GM23338 (cell line): Measurements from ENCODE around the gene AXIN1. TPM values are rescaled to one million over a fixed set of nuclear protein-coding genes. Genes with fewer than 3 reads are reported as not detected.

Source experiments
- ATAC-seq: fragments of 200-7000 bp; cut with Tn5 transposase; 3 replicates; pipeline ENCODE4 v1.9.1; 2020
- DNase-seq: peaks from one replicate; pipeline ENCODE4 v3.0.0-alpha.2; 2015; ENCODE audit warnings: low spot score
- H2AFZ ChIP-seq: fragments of 200-600 bp; sonication (generic); 2 replicates; pipeline ENCODE4 v1.8.0; 2016; ENCODE audit warnings: antibody characterized with exemption, mild to moderate bottlenecking, moderate library complexity
- H3F3A ChIP-seq: fragments of 200-600 bp; sonication (generic); replicated peaks from 2 replicates; pipeline ENCODE4 v1.8.0; 2017; ENCODE audit warnings: antibody characterized with exemption, mixed run types, low read depth
- H3K27ac ChIP-seq: fragments of 200-600 bp; sonication (generic); 2 replicates; pipeline ENCODE4 v1.6.1; 2016; ENCODE audit warnings: low read depth
- H3K27me3 ChIP-seq: fragments of 200-600 bp; sonication (generic); 2 replicates; pipeline ENCODE4 v1.8.0; 2016; ENCODE audit warnings: mild to moderate bottlenecking, mixed run types, moderate library complexity; ENCODE audit not compliant: insufficient read depth
- H3K36me3 ChIP-seq: fragments of 200-600 bp; sonication (generic); 2 replicates; pipeline ENCODE4 v1.8.0; 2016; ENCODE audit warnings: mild to moderate bottlenecking; ENCODE audit not compliant: insufficient read depth
- H3K4me1 ChIP-seq: fragments of 200-600 bp; sonication (generic); 2 replicates; pipeline ENCODE4 v1.8.0; 2016; ENCODE audit warnings: mild to moderate bottlenecking, moderate library complexity; ENCODE audit not compliant: insufficient read depth
- H3K4me2 ChIP-seq: fragments of 200-600 bp; sonication (generic); 2 replicates; pipeline ENCODE4 v1.7.1; 2017; ENCODE audit warnings: mixed run types
- H3K4me3 ChIP-seq: fragments of 200-600 bp; sonication (generic); 2 replicates; pipeline ENCODE4 v1.6.1; 2016; ENCODE audit warnings: mixed run types
- H3K79me2 ChIP-seq: fragments of 200-600 bp; sonication (generic); replicated peaks from 2 replicates; pipeline ENCODE4 v1.8.0; 2017; ENCODE audit warnings: mild to moderate bottlenecking; ENCODE audit not compliant: insufficient read depth
- H3K9me2 ChIP-seq: fragments of 200-600 bp; sonication (generic); 2 replicates; pipeline ENCODE4 v1.8.0; 2017; ENCODE audit not compliant: insufficient read depth
- H4K20me1 ChIP-seq: fragments of 200-600 bp; sonication (generic); replicated peaks from 2 replicates; pipeline ENCODE4 v1.8.0; 2017; ENCODE audit warnings: mild to moderate bottlenecking; ENCODE audit not compliant: insufficient read depth
- H3K27ac Mint-ChIP-seq: 2 replicates; pipeline ENCODE4 v1.8.0; 2020; ENCODE audit warnings: inconsistent platforms, mild to moderate bottlenecking, moderate library complexity, mixed read lengths
- H3K27me3 Mint-ChIP-seq: 3 replicates; pipeline ENCODE4 v1.8.0; 2022; ENCODE audit warnings: low read depth, mild to moderate bottlenecking, moderate library complexity, mixed read lengths, inconsistent platforms; ENCODE audit not compliant: insufficient read depth, poor library complexity
- H3K36me3 Mint-ChIP-seq: 3 replicates; pipeline ENCODE4 v1.8.0; 2021; ENCODE audit warnings: low read depth, mild to moderate bottlenecking, inconsistent platforms, moderate library complexity, mixed read lengths
- H3K4me1 Mint-ChIP-seq: 3 replicates; pipeline ENCODE4 v1.8.0; 2020; ENCODE audit warnings: mild to moderate bottlenecking, inconsistent platforms, mixed read lengths
- H3K4me3 Mint-ChIP-seq: 3 replicates; pipeline ENCODE4 v1.8.0; 2021; ENCODE audit warnings: moderate library complexity, mild to moderate bottlenecking, inconsistent platforms, mixed read lengths
- H3K9me3 Mint-ChIP-seq: 3 replicates; pipeline ENCODE4 v1.8.0; 2020; ENCODE audit warnings: moderate library complexity, mild to moderate bottlenecking, inconsistent platforms, mixed read lengths
- CREB1 ChIP-seq: fragments of 250-450 bp; sonication (Bioruptor Pico); IDR thresholded peaks from 2 replicates; pipeline ENCODE4 v1.5.0; 2020; ENCODE audit warnings: low read depth, mild to moderate bottlenecking, moderate library complexity
- EZH2 ChIP-seq: fragments of 200-600 bp; sonication (generic); IDR thresholded peaks from one replicate; pipeline ENCODE4 v1.8.0; 2017; ENCODE audit warnings: antibody characterized with exemption, mild to moderate bottlenecking, low read depth; ENCODE audit not compliant: unreplicated experiment
- POLR2AphosphoS5 ChIP-seq: IDR thresholded peaks from 2 replicates; pipeline ENCODE4 v1.6.1; 2016; ENCODE audit warnings: antibody characterized with exemption, low read depth
- REST ChIP-seq: IDR thresholded peaks from one replicate; pipeline ENCODE4 v1.6.1; 2018; ENCODE audit warnings: antibody characterized with exemption; ENCODE audit not compliant: unreplicated experiment
- STAT1 ChIP-seq: IDR thresholded peaks from one replicate; pipeline ENCODE4 v1.6.1; 2016; ENCODE audit warnings: antibody characterized with exemption; ENCODE audit not compliant: unreplicated experiment
- ZNF114 ChIP-seq: fragments of 250-450 bp; sonication (Bioruptor Pico); IDR thresholded peaks from 2 replicates; pipeline ENCODE4 v1.5.0; 2020; ENCODE audit warnings: mild to moderate bottlenecking, moderate library complexity
- ZNF331 ChIP-seq: fragments of 250-450 bp; sonication (Bioruptor Pico); IDR thresholded peaks from 2 replicates; pipeline ENCODE4 v1.5.0; 2020; ENCODE audit warnings: low read depth, mild to moderate bottlenecking, moderate library complexity
- polyA plus RNA-seq: library from polyadenylated mRNA; unstranded; fragments of >200 nt; fragmentation: Nextera tagmentation; extraction: Ambion mirVana; gene quantifications from 2 replicates; pipeline ENCODE4 v1.2.1, GENCODE V29; 2016
- total RNA-seq: library from RNA; depleted of rRNA; stranded (reverse); fragments of >200 nt; shearing (Covaris generic); gene quantifications from 2 replicates; pipeline ENCODE4 v1.2.3, GENCODE V29; 2014
- TF ChIP-seq, protein P1 (sequence below), 2 experiments: fragments of 200-600 bp in 1 of 2; sonication (generic) in 1 of 2; conservative IDR thresholded peaks; 2 replicates each; pipeline versions ENCODE4 v1.5.1 to v1.6.1; 2016 to 2017; ENCODE audit warnings: antibody characterized with exemption in 2 of 2, low read depth in 2 of 2, mild to moderate bottlenecking in 2 of 2, moderate library complexity in 1 of 2
- TF ChIP-seq, protein P2 (sequence below): IDR thresholded peaks from 2 replicates; pipeline ENCODE4 v1.6.1; 2016; ENCODE audit warnings: antibody characterized with exemption

Gene AXIN1
- total and polyA plus RNA-seq, 2 experiments from 2014 or later = 14.3 to 54.5 TPM

DNA sequence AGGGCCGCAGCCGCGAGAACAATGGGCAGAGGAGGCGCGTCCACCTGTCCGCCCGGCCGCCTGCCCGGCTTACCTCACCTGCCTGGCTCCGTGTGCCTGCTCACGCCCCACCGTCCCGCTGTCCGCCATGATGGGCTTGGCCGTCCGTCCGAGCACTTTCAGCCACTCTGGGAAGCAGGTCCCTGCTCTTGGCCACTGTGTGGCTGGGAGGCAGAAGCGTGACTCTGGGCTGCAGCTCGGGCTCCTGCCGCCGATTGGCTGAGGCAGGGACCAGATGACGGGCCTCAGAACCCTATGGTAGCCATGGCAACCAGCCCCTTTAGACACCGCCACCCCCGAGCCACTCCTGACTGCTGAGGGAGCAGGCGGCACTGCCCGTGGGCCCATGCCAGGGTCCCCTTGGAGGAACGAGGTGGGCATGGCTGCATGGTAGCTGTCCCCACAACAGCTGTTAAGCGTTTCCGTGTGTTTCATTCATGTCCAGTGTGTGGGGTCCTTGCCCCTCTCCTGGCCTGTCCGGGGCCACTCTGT lies 8.9 kb upstream of the AXIN1 start (continued):
- no peak for TF ChIP-seq CREB1 (CRISPR knock-in tag)
- no peak for TF ChIP-seq STAT1
- no peak for TF ChIP-seq ZNF331 (CRISPR knock-in tag)
- no peak for TF ChIP-seq EZH2
- TF ChIP-seq, protein P1, sequence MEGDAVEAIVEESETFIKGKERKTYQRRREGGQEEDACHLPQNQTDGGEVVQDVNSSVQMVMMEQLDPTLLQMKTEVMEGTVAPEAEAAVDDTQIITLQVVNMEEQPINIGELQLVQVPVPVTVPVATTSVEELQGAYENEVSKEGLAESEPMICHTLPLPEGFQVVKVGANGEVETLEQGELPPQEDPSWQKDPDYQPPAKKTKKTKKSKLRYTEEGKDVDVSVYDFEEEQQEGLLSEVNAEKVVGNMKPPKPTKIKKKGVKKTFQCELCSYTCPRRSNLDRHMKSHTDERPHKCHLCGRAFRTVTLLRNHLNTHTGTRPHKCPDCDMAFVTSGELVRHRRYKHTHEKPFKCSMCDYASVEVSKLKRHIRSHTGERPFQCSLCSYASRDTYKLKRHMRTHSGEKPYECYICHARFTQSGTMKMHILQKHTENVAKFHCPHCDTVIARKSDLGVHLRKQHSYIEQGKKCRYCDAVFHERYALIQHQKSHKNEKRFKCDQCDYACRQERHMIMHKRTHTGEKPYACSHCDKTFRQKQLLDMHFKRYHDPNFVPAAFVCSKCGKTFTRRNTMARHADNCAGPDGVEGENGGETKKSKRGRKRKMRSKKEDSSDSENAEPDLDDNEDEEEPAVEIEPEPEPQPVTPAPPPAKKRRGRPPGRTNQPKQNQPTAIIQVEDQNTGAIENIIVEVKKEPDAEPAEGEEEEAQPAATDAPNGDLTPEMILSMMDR (conservative IDR thresholded peaks at IDR 0.05; ENCODE audit: low read depth in 2 of 2) = no peak
- TF ChIP-seq, protein P2, sequence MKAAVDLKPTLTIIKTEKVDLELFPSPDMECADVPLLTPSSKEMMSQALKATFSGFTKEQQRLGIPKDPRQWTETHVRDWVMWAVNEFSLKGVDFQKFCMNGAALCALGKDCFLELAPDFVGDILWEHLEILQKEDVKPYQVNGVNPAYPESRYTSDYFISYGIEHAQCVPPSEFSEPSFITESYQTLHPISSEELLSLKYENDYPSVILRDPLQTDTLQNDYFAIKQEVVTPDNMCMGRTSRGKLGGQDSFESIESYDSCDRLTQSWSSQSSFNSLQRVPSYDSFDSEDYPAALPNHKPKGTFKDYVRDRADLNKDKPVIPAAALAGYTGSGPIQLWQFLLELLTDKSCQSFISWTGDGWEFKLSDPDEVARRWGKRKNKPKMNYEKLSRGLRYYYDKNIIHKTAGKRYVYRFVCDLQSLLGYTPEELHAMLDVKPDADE = no peak

GRCh38 chr16:360698-361336 lies 8.3 kb upstream of the AXIN1 start:
- H3K79me2 ChIP-seq = no peaks in the 10 kb centered on the region
- TF ChIP-seq POLR2AphosphoS5 (no peak), REST (no peak), ZNF114 (CRISPR knock-in tag) (no peak), STAT1 (no peak)
- TF ChIP-seq, protein P2 = no peak
- TF ChIP-seq, protein P1 (conservative IDR thresholded peaks at IDR 0.05; ENCODE audit: low read depth in 2 of 2) = no peak
- no peaks in the 10 kb centered on the region for H3K4me1 ChIP-seq
- H3K27ac ChIP-seq = no peak overlapping the region
- DNase-seq = no peak
- 0 out of 2 replicates have a peak, but pooled peaks cover 5% of the 10 kb centered on the region for H3F3A ChIP-seq
- no peak overlapping the region for H3K4me3 ChIP-seq
- peaks cover 22% of the 10 kb centered on the region for H3K27me3 Mint-ChIP-seq
- H3K4me2 ChIP-seq = no peak overlapping the region
- H3K9me2 ChIP-seq = no peaks in the 10 kb centered on the region
- no peak overlapping the region for H3K27ac Mint-ChIP-seq
- H3K4me1 Mint-ChIP-seq = no peaks in the 10 kb centered on the region
- 0 out of 2 replicates have a peak overlapping the region, but pooled peaks have one; percentile 63 for H2AFZ ChIP-seq
- no peaks in the 10 kb centered on the region for H3K27me3 ChIP-seq
- no peak overlapping the region; the same call in 2 of the 3 replicates for H3K4me3 Mint-ChIP-seq
- H4K20me1 ChIP-seq = no peaks in the 10 kb centered on the region
- H3K36me3 ChIP-seq = no peaks in the 10 kb centered on the region
- no peaks in the 10 kb centered on the region for H3K36me3 Mint-ChIP-seq
- H3K9me3 Mint-ChIP-seq = no peaks in the 10 kb centered on the region
- ATAC-seq = no peak
